Gastrocnemius medialis (tissue), 4 donors: ENCODE data around the gene CD63. TPM values are rescaled to one million over a fixed set of nuclear protein-coding genes. Genes with fewer than 3 reads are reported as not detected.
A peak's percentile ranks its signal among the peaks of the same experiment; 100 is the strongest.

Source experiments
- ATAC-seq, 2 donors: fragments of 150-250 bp; one replicate each; pipeline ENCODE4 v1.9.1; 2016
- DNase-seq, 2 donors: peaks; one replicate each; pipeline ENCODE4 v3.0.0-alpha.2; 2019
- H3K27ac ChIP-seq, 4 donors: fragments of 200-600 bp; sonication (generic); 1 replicate in 1 of 4; 2 replicates in 3 of 4; pipeline ENCODE4 v1.5.1; 2016 to 2018; ENCODE audit warnings: mild to moderate bottlenecking in 2 of 4, moderate library complexity in 1 of 4
- H3K27me3 ChIP-seq, 3 donors: fragments of 200-600 bp; sonication (generic) in 2 of 3; 1 replicate in 1 of 3; 2 replicates in 2 of 3; pipeline versions ENCODE4 v1.5.1 to v1.6.0; 2016 to 2019; ENCODE audit warnings: mild to moderate bottlenecking in 1 of 3, moderate library complexity in 1 of 3
- H3K36me3 ChIP-seq, 2 donors: fragments of 200-600 bp; sonication (generic) in 1 of 2; one replicate each; pipeline ENCODE4 v1.5.1; 2017 to 2018
- H3K4me1 ChIP-seq, 2 donors: fragments of 200-600 bp; sonication (generic) in 1 of 2; one replicate each; pipeline ENCODE4 v1.5.1; 2016 to 2017; ENCODE audit warnings: mild to moderate bottlenecking in 2 of 2
- H3K4me3 ChIP-seq, 4 donors: fragments of 200-600 bp; sonication (generic) in 3 of 4; 1 replicate in 1 of 4; 2 replicates in 3 of 4; pipeline ENCODE4 v1.5.1; 2016 to 2019; ENCODE audit warnings: mild to moderate bottlenecking in 2 of 4
- H3K9me3 ChIP-seq, 3 donors: fragments of 200-600 bp; sonication (generic) in 2 of 3; 1 replicate in 1 of 3; 2 replicates in 2 of 3; pipeline ENCODE4 v1.5.1; 2016 to 2019
- POLR2A ChIP-seq, 2 donors: fragments of 450-650 bp; IDR thresholded peaks; one replicate each; pipeline ENCODE4 v1.6.1; 2017; ENCODE audit warnings: antibody characterized with exemption in 2 of 2, mild to moderate bottlenecking in 2 of 2, moderate library complexity in 2 of 2
- in situ Hi-C, 4 donors: fragments of 200-750 bp; cut with MboI; loops; one replicate each; pipeline versions ENCODE4 v1.15.0 to v1.8.0; 2017; ENCODE audit warnings: low sequenced_read_pairs in 4 of 4
- intact Hi-C: fragments of 100-400 bp; cut with DNase I; formaldehyde crosslinking; loops from one replicate; pipeline ENCODE4 v1.15.1; 2023; ENCODE audit warnings: low total_unique reads
- total RNA-seq, 4 donors: library from RNA; depleted of rRNA; stranded (reverse); fragments of >200 nt; gene quantifications; one replicate each; pipeline versions ENCODE4 v1.1.0 to v1.2.3, GENCODE V29; 2016
- TF ChIP-seq, protein P1 (sequence below), 5 experiments: fragments of 450-650 bp in 3 of 5; fragments of 200-600 bp in 2 of 5; sonication (generic) in 2 of 5; IDR thresholded peaks in 4 of 5; conservative IDR thresholded peaks in 1 of 5; 1 replicate in 4 of 5; 2 replicates in 1 of 5; pipeline ENCODE4 v1.5.1; 2016 to 2019; ENCODE audit warnings: antibody characterized with exemption in 5 of 5, mild to moderate bottlenecking in 3 of 5, moderate library complexity in 3 of 5

Gene CD63
- total RNA-seq, 4 donors from 2014 or later = 423 to 1,107 (median 634) TPM

DNA sequence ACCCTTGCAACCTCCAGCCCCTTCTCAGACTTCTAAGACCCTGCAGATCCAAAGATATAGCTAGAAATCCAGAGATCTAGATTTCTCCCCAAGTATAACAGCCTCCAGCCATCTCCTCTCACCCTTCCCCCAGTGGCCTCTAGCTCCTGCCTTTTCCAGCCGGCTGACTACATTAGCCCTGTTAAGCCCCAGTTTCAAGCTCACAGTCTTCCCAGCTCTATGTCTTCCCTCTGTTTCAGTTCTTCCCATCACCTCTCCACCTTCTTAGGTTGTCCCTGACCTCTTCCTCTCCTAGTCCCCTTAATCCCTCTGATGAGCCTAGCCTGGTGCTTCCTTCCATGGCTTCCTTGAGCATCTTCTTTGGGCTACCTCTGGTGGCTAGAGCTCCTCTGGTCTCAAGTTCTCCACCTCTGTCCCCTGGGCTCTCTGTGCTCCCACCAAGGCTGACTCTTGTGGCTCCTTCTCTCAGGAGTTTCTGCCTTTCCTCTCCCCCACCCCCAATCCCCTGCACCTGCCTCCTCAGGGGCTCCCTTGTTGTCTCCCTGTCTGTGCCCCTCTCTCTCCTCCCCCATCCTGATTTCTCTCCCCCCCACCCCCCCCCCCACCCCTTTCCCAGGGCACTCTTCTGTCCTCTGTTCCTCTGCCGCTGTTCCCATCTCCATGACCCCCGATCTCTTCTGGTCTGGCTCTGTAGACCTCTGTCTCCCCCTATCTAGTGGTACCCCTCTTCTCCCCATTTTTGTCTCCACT lies 13.3 kb upstream of the CD63 start:
- peak overlapping the region in 1 of 4 donors; percentile 54 for H3K4me3 ChIP-seq
- H3K9me3 ChIP-seq = no peaks in the 10 kb centered on the region
- intact Hi-C loops (no loop called here), in situ Hi-C loops (no loop called here)
- TF ChIP-seq POLR2A (IDR thresholded peaks at IDR 0.05) = no peak
- TF ChIP-seq, protein P1, sequence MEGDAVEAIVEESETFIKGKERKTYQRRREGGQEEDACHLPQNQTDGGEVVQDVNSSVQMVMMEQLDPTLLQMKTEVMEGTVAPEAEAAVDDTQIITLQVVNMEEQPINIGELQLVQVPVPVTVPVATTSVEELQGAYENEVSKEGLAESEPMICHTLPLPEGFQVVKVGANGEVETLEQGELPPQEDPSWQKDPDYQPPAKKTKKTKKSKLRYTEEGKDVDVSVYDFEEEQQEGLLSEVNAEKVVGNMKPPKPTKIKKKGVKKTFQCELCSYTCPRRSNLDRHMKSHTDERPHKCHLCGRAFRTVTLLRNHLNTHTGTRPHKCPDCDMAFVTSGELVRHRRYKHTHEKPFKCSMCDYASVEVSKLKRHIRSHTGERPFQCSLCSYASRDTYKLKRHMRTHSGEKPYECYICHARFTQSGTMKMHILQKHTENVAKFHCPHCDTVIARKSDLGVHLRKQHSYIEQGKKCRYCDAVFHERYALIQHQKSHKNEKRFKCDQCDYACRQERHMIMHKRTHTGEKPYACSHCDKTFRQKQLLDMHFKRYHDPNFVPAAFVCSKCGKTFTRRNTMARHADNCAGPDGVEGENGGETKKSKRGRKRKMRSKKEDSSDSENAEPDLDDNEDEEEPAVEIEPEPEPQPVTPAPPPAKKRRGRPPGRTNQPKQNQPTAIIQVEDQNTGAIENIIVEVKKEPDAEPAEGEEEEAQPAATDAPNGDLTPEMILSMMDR (IDR thresholded peaks at IDR 0.05 in 4 of 5, conservative IDR thresholded peaks at IDR 0.05 in 1 of 5) = no peak
- peaks cover 13 to 22% of the 10 kb centered on the region in 2 donors for H3K4me1 ChIP-seq
- DNase-seq (no peak), ATAC-seq (no peak)
- H3K27me3 ChIP-seq = peaks cover 0 to 4% (median 0%) of the 10 kb centered on the region in 3 donors
- no peaks in the 10 kb centered on the region for H3K36me3 ChIP-seq
- peak overlapping the region in 1 of 4 donors; percentile 25 for H3K27ac ChIP-seq

DNA sequence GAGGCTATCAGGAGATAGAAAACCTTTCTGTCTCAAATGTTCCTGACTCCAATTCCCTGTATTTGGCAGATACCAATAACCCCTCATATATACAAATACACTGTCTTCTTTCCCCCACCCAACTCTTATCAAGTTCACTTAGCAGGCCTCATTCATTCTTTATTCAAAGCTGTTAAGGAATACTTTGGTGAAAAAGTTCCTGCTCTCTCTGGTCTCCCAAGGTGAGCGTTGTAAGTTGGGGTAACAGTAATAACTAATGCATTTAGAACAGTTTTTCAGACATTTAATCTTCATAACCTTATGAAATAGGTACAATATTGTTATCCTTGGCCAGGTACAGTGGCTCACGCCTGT lies 10.2 kb upstream of the CD63 start:
- in situ Hi-C loops (loop anchor here (5.0 to 10.0 kb wide), 4 partner anchors 78 to 203 kb away; partner anchors contain the start of genes DNAJC14 (in 1 of the 4), ORMDL2 (in 1 of the 4) and SARNP (in 1 of the 4)), intact Hi-C loops (loop anchor here (2.0 kb wide), 1 partner anchor 58 kb away; no protein-coding TSS in a partner anchor)
- no peaks in the 10 kb centered on the region for H3K36me3 ChIP-seq
- H3K27ac ChIP-seq = no peak overlapping the region
- H3K4me1 ChIP-seq = peaks cover 9 to 18% of the 10 kb centered on the region in 2 donors
- TF ChIP-seq POLR2A (IDR thresholded peaks at IDR 0.05) = no peak
- TF ChIP-seq, protein P1 (IDR thresholded peaks at IDR 0.05 in 4 of 5, conservative IDR thresholded peaks at IDR 0.05 in 1 of 5) = no peak
- H3K9me3 ChIP-seq = no peaks in the 10 kb centered on the region
- H3K27me3 ChIP-seq = peaks cover 0 to 4% (median 0%) of the 10 kb centered on the region in 3 donors
- H3K4me3 ChIP-seq = peak overlapping the region in 1 of 4 donors; percentile 56
- DNase-seq = no peak
- no peak for ATAC-seq

DNA sequence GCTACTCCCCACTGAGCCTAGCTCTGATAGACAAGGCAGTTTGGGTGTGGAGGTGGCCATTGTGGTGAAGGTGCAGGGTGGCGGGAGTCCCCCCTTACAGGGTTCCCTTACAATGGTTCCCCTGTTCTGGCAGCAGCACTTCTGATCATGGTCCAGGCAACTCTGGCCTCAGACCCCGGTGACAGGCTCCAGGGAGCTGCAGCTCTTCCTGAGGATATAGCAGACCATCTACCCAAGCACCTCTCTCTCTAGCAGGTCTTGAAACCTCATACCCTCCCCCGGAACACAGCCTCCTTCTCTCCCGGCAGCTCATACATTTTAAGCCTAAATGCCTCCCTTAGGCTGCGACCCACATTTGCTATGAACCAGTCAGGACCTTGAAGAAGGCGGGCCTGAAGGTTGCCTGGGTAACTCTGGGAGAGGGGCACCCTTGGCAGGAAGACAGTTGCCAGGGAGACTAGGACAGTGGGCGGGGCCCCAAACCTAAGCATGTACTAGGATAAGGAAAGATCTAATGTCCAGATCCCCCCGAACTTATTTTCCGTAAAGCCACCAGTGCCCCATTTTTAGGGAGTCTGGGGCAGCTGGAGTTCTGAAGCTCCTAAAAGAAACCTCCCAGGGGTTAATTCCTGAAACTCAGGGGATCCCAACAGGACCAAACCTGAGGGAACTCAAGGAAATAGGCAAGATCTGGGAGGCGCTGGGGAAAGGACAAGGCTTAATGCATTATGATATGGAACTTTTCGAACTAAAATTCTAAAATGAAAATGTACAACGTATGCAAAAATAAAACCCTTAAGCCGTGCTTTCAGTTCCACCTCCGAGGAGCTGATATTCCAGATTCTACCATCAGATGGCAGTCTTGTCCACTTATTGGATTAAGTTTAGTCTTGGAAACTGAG lies 9.6 kb upstream of the CD63 start:
- Histone ChIP-seq H3K27me3 (no peaks in the 10 kb centered on the region), H3K9me3 (no peaks in the 10 kb centered on the region), H3K36me3 (no peaks in the 10 kb centered on the region), H3K4me1 (peaks cover 6 to 11% of the 10 kb centered on the region in 2 donors), H3K4me3 (peak overlapping the region; percentile 48 to 63 (median 59)), H3K27ac (peak overlapping the region; percentile 28 to 50 (median 46))
- intact Hi-C loops = loop anchor here (1.0 to 2.0 kb wide), 2 partner anchors 58 to 202 kb away; no protein-coding TSS in a partner anchor
- ATAC-seq (peak; percentile 70 to 79), DNase-seq (no peak)
- TF ChIP-seq, protein P1 (IDR thresholded peaks at IDR 0.05 in 4 of 5, conservative IDR thresholded peaks at IDR 0.05 in 1 of 5) = peak; percentile 80 to 96 (median 85)
- TF ChIP-seq POLR2A (IDR thresholded peaks at IDR 0.05) = no peak
- in situ Hi-C loops = loop anchor here (5.0 to 10.0 kb wide), 4 partner anchors 79 to 204 kb away; partner anchors contain the start of genes DNAJC14 (in 1 of the 4), ORMDL2 (in 1 of the 4) and SARNP (in 1 of the 4)

DNA sequence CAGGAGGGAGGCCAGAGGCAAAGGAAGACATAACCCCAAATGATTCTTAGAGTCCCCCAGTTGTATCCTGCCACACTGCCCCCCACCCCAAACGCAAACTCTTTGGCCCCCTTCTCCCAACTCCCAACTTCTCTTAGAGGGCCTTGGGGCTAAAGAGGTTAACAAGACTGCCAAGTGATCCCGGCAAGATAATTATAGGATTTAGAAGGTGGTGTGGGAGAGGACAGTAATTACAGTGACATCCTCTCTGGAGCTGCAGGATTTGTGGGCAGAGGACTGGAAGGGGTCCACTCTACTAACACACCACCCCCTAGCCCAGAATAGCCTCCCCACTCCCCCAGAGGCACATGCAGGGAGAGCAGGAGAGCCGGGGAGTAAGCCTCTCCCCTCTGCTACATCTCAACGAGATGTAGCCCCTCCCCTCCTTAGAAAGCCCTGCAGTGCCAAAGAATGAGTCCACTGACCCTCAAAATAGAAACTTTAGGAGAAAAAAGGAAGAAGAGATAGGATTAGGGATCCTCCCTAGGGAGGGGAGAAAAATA lies 8.8 kb upstream of the CD63 start:
- no peak for TF ChIP-seq POLR2A (IDR thresholded peaks at IDR 0.05)
- TF ChIP-seq, protein P1 (IDR thresholded peaks at IDR 0.05 in 4 of 5, conservative IDR thresholded peaks at IDR 0.05 in 1 of 5) = no peak
- DNase-seq (no peak), ATAC-seq (no peak)
- Histone ChIP-seq H3K27ac (peak overlapping the region in 3 of 4 donors; percentile 41 to 50 (median 50)), H3K9me3 (no peaks in the 10 kb centered on the region), H3K36me3 (no peaks in the 10 kb centered on the region), H3K4me3 (peak overlapping the region in 1 of 4 donors; percentile 48), H3K27me3 (no peaks in the 10 kb centered on the region), H3K4me1 (peaks cover 6 to 11% of the 10 kb centered on the region in 2 donors)
- in situ Hi-C loops = loop anchor here (5.0 to 10.0 kb wide), 4 partner anchors 80 to 205 kb away; partner anchors contain the start of genes DNAJC14 (in 1 of the 4), ORMDL2 (in 1 of the 4) and SARNP (in 1 of the 4)
- intact Hi-C loops = loop anchor here (1.0 to 2.0 kb wide), 2 partner anchors 59 to 203 kb away; no protein-coding TSS in a partner anchor
